ENCODE results near the gene CEP112.

DNA sequence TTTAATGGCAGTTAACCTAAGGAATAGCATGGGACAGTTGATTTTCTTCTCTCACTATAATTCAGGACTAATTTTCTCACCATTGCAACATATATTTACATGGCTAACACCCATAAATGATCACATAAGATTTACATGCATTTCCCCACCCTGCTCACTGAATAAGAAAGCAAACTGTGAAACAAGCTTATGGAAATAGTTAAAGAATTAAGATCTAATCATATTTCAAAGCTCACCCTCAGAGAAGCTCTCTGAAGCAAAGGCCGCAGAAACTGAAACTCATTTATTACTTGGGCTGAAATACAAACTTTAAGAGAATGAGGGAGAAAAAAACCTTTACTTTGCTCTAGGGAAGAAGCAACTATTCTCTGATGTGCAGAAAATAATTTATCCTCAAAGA lies 411.8 kb downstream of the CEP112 start:
- TF ChIP-seq, protein P1, sequence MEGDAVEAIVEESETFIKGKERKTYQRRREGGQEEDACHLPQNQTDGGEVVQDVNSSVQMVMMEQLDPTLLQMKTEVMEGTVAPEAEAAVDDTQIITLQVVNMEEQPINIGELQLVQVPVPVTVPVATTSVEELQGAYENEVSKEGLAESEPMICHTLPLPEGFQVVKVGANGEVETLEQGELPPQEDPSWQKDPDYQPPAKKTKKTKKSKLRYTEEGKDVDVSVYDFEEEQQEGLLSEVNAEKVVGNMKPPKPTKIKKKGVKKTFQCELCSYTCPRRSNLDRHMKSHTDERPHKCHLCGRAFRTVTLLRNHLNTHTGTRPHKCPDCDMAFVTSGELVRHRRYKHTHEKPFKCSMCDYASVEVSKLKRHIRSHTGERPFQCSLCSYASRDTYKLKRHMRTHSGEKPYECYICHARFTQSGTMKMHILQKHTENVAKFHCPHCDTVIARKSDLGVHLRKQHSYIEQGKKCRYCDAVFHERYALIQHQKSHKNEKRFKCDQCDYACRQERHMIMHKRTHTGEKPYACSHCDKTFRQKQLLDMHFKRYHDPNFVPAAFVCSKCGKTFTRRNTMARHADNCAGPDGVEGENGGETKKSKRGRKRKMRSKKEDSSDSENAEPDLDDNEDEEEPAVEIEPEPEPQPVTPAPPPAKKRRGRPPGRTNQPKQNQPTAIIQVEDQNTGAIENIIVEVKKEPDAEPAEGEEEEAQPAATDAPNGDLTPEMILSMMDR (IDR thresholded peaks at IDR 0.05): no peak
- no peak for TF ChIP-seq POLR2A (IDR thresholded peaks at IDR 0.05)

Data from testis (tissue), 2 donors.